ENCODE measurements around the gene SPATS2.
"Not testable (repeated sequence)": the region's sequence is repeated elsewhere in the genome, so short reads cannot be mapped to it uniquely, and the experiment has no call there.

SPATS2 gene

DNA sequence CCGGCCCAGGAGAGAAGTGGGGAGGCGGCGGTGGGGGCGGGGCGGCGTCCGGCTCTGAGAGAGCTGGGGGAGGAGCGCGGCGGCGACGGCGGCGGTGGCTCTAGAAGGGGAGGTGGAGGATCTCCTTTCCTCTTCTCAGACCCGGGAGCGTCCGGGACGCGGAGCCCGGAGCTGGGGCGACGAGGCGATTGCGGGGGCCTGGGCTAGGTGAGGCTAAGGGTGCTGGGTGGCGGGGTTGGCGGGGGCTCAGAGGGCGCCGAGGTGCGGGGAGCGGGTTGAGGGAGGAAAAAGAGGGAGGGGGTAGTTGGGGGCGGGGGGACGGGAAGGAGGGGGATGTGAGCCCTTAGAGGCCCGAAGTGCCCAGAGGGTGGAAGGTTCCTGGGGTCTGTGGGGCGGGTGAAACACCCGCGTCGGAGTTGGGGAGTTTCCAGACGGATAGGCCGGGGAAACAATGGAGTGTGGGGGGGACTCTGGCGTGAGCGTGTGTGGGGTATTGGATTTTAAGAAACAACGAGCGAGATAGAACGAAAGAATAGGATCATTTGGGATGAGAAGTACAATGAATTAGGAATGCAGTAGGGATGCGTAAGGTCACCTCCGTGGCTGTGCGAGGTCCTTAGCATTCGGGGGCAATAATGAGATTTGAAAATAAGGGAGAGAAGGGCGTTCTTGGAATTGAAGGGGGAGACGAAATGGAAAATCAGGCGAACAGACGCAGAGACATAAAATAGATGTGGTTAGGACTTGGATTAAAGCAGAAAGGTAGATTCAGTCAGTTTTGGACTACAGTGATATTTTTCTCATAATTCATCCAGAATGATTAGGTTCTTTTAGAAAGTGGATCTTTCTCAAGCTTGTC is at the start of gene SPATS2:
TSS of gene SPATS2 (plus strand) at position 82 of the 859 bp plus-strand sequence. CDS start 93,551 bp downstream, outside the sequence.
- Histone ChIP-seq H3K4me3 (ENCODE audit: insufficient read length, low read depth) (peak within 1 kb of the TSS; percentile 81), H3K9ac (ENCODE audit: insufficient read length, low read depth) (peak within 1 kb of the TSS; percentile 90), H3K27me3 (ENCODE audit: insufficient read depth, insufficient read length) (no peaks in the 10 kb centered on the region), H3K36me3 (ENCODE audit: insufficient read depth, insufficient read length, low read length) (peaks cover 4% of the 10 kb centered on the region), H3K4me1 (ENCODE audit: insufficient read depth, insufficient read length) (peaks cover 3% of the 10 kb centered on the region), H3K9me3 (ENCODE audit: insufficient read depth, low read length) (no peaks in the 10 kb centered on the region)
- TF ChIP-seq ZNF274 (IDR thresholded peaks at IDR 0.05; ENCODE audit: low read depth, low read length) = no peak
- no peak for TF ChIP-seq YY1 (IDR thresholded peaks at IDR 0.05; ENCODE audit: insufficient read depth, insufficient read length)
- no peak for TF ChIP-seq SUZ12 (IDR thresholded peaks at IDR 0.05; ENCODE audit: extremely low read depth, insufficient read depth, insufficient read length)
- DNase-seq (ENCODE audit: low read depth, low spot score) = peak; percentile 95

- not testable (repeated sequence) for H3K4me3 ChIP-seq (ENCODE audit: insufficient read length, low read depth); DNase-seq (ENCODE audit: low read depth, low spot score); H3K9me3 ChIP-seq (ENCODE audit: insufficient read depth, low read length); H3K9ac ChIP-seq (ENCODE audit: insufficient read length, low read depth); H3K4me1 ChIP-seq (ENCODE audit: insufficient read depth, insufficient read length); H3K27me3 ChIP-seq (ENCODE audit: insufficient read depth, insufficient read length)
- H3K36me3 ChIP-seq (ENCODE audit: insufficient read depth, insufficient read length, low read length) = peaks cover 19% of the 10 kb centered on the region
These were observed 46.7 kb upstream of the SPATS2 start for GRCh38 chr12:49320411-49321103.

DNA sequence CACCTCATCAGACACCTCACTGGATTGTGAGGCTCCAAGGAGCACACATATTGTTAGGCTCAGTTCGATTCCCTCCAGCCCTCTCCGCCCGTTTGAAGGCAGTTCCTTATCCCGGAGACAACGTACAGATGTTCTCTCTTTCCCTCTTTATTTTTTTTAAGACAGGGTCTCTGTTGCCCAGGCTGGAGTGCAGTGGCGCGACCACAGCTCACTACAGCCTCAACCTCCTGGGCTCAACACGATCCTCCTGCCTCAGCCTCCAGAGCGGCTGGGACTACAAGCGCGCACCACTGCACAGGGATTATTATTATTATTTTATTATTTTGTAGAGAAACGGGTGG is 44.9 kb upstream of the SPATS2 start:
- H3K27me3 ChIP-seq (ENCODE audit: insufficient read depth, insufficient read length) = no peaks in the 10 kb centered on the region
- H3K4me3 ChIP-seq (ENCODE audit: insufficient read length, low read depth) = peak overlapping the region; percentile 66
- no peak for DNase-seq (ENCODE audit: low read depth, low spot score)
- H3K36me3 ChIP-seq (ENCODE audit: insufficient read depth, insufficient read length, low read length) = peaks cover 36% of the 10 kb centered on the region
- TF ChIP-seq ZNF274 (IDR thresholded peaks at IDR 0.05; ENCODE audit: low read depth, low read length) = no peak
- TF ChIP-seq SUZ12 (IDR thresholded peaks at IDR 0.05; ENCODE audit: extremely low read depth, insufficient read depth, insufficient read length) = no peak
- TF ChIP-seq YY1 (IDR thresholded peaks at IDR 0.05; ENCODE audit: insufficient read depth, insufficient read length) = no peak
- H3K4me1 ChIP-seq (ENCODE audit: insufficient read depth, insufficient read length) = peaks cover 4% of the 10 kb centered on the region
- H3K9ac ChIP-seq (ENCODE audit: insufficient read length, low read depth) = peak overlapping the region; percentile 83
- no peaks in the 10 kb centered on the region for H3K9me3 ChIP-seq (ENCODE audit: insufficient read depth, low read length)

- TF ChIP-seq YY1 (IDR thresholded peaks at IDR 0.05; ENCODE audit: insufficient read depth, insufficient read length) (peak; percentile 36), SUZ12 (IDR thresholded peaks at IDR 0.05; ENCODE audit: extremely low read depth, insufficient read depth, insufficient read length) (no peak)
- Histone ChIP-seq H3K9ac (ENCODE audit: insufficient read length, low read depth) (peak within 1 kb of the TSS; percentile 92), H3K4me3 (ENCODE audit: insufficient read length, low read depth) (peak within 1 kb of the TSS; percentile 94), H3K27me3 (ENCODE audit: insufficient read depth, insufficient read length) (no peaks in the 10 kb centered on the region), H3K9me3 (ENCODE audit: insufficient read depth, low read length) (no peaks in the 10 kb centered on the region), H3K4me1 (ENCODE audit: insufficient read depth, insufficient read length) (peaks cover 4% of the 10 kb centered on the region), H3K36me3 (ENCODE audit: insufficient read depth, insufficient read length, low read length) (peaks cover 41% of the 10 kb centered on the region)
- DNase-seq (ENCODE audit: low read depth, low spot score) = peak; percentile 98
These were observed 44.3 kb upstream of the SPATS2 start, which contains the start of gene TROAP for GRCh38 chr12:49322708-49323523. Gene TROAP (plus strand): TSS chr12:49323255. CDS start chr12:49323609, 354 bp downstream.

DNA sequence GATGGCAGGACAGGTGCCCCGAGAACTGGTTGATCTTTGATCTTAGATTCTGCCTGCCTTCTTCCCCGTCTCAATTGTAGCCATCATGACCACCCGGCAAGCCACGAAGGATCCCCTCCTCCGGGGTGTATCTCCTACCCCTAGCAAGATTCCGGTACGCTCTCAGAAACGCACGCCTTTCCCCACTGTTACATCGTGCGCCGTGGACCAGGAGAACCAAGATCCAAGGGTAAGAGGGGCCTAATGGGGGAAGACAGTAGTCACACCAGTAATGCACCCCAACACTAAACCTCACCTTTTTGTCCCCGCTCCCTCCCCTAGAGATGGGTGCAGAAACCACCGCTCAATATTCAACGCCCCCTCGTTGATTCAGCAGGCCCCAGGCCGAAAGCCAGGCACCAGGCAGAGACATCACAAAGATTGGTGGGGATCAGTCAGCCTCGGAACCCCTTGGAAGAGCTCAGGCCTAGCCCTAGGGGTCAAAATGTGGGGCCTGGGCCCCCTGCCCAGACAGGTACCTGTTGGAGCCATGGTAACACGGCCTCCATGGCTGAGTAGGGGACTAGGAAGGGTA is 43.7 kb upstream of the SPATS2 start:
- no peaks in the 10 kb centered on the region for H3K9me3 ChIP-seq (ENCODE audit: insufficient read depth, low read length)
- peaks cover 42% of the 10 kb centered on the region for H3K36me3 ChIP-seq (ENCODE audit: insufficient read depth, insufficient read length, low read length)
- TF ChIP-seq ZNF274 (IDR thresholded peaks at IDR 0.05; ENCODE audit: low read depth, low read length) = no peak
- TF ChIP-seq SUZ12 (IDR thresholded peaks at IDR 0.05; ENCODE audit: extremely low read depth, insufficient read depth, insufficient read length) = no peak
- TF ChIP-seq YY1 (IDR thresholded peaks at IDR 0.05; ENCODE audit: insufficient read depth, insufficient read length) = no peak
- peaks cover 4% of the 10 kb centered on the region for H3K4me1 ChIP-seq (ENCODE audit: insufficient read depth, insufficient read length)
- DNase-seq (ENCODE audit: low read depth, low spot score) = no peak
- H3K4me3 ChIP-seq (ENCODE audit: insufficient read length, low read depth) = peak overlapping the region; percentile 94
- peak overlapping the region; percentile 92 for H3K9ac ChIP-seq (ENCODE audit: insufficient read length, low read depth)
- H3K27me3 ChIP-seq (ENCODE audit: insufficient read depth, insufficient read length) = no peaks in the 10 kb centered on the region

GRCh38 chr12:49325606-49326005 is 41.7 kb upstream of the SPATS2 start:
- H3K9me3 ChIP-seq (ENCODE audit: insufficient read depth, low read length) = no peaks in the 10 kb centered on the region
- TF ChIP-seq ZNF274 (IDR thresholded peaks at IDR 0.05; ENCODE audit: low read depth, low read length) = no peak
- TF ChIP-seq SUZ12 (IDR thresholded peaks at IDR 0.05; ENCODE audit: extremely low read depth, insufficient read depth, insufficient read length) = no peak
- TF ChIP-seq YY1 (IDR thresholded peaks at IDR 0.05; ENCODE audit: insufficient read depth, insufficient read length) = no peak
- H3K4me3 ChIP-seq (ENCODE audit: insufficient read length, low read depth) = no peak overlapping the region
- H3K36me3 ChIP-seq (ENCODE audit: insufficient read depth, insufficient read length, low read length) = peaks cover 62% of the 10 kb centered on the region
- DNase-seq (ENCODE audit: low read depth, low spot score) = no peak
- H3K27me3 ChIP-seq (ENCODE audit: insufficient read depth, insufficient read length) = no peaks in the 10 kb centered on the region
- peaks cover 4% of the 10 kb centered on the region for H3K4me1 ChIP-seq (ENCODE audit: insufficient read depth, insufficient read length)
- H3K9ac ChIP-seq (ENCODE audit: insufficient read length, low read depth) = no peak overlapping the region
